ENCODE data around the gene CWF19L1. TPM values are rescaled to one million over a fixed set of nuclear protein-coding genes. Genes with fewer than 3 reads are reported as not detected.

CWF19L1 gene
- total and polyA plus RNA-seq, 5 donors from 2014 or later, result 30.7 to 51.8 (median 35.3) TPM

- Histone ChIP-seq H3K9me3 (ENCODE audit: control insufficient read depth in 2 of 2, low read length in 2 of 2) (no peaks in the 10 kb centered on the region), H3K27me3 (ENCODE audit: control insufficient read depth, insufficient read depth, low read length) (no peaks in the 10 kb centered on the region), H3K27ac (ENCODE audit: insufficient read depth, low read length, poor library complexity, severe bottlenecking) (peak overlapping the region; percentile 85), H3K4me1 (ENCODE audit: control insufficient read depth, insufficient read depth, low read length, poor library complexity, severe bottlenecking) (peaks cover 26% of the 10 kb centered on the region), H3K4me3 (ENCODE audit: low read depth, low read length) (peak overlapping the region; percentile 93), H3K36me3 (ENCODE audit: control insufficient read depth, insufficient read depth, low read length) (peaks cover 23% of the 10 kb centered on the region)
- DNase-seq, result no peak
- Mint-ChIP-seq H3K27ac (peak overlapping the region; percentile 90 to 98 (median 97)), H3K4me1 (peaks cover 30 to 67% (median 55%) of the 10 kb centered on the region in 4 donors), H3K27me3 (no peaks in the 10 kb centered on the region), H3K36me3 (peaks cover 25% of the 10 kb centered on the region), H3K4me3 (peak overlapping the region; percentile 97 to 99 (median 98)), H3K9me3 (no peaks in the 10 kb centered on the region)
- peak; percentile 73 to 75 for ATAC-seq (ENCODE audit: low read depth in 2 of 2)
Measured at GRCh38 chr10:100186253-100187212, 80.9 kb downstream of the CWF19L1 start.

GRCh38 chr10:100185364-100186252, 81.8 kb downstream of the CWF19L1 start, which contains the start of gene ERLIN1:
Gene ERLIN1, minus strand, starts transcription at chr10:100186029. Its CDS starts 403 bp downstream, at chr10:100185626.
- peaks cover 13% of the 10 kb centered on the region for H3K36me3 ChIP-seq (ENCODE audit: control insufficient read depth, insufficient read depth, low read length)
- Mint-ChIP-seq H3K27ac (peak within 1 kb of the TSS; percentile 90 to 98 (median 97)), H3K27me3 (no peaks in the 10 kb centered on the region), H3K4me1 (peaks cover 35 to 63% (median 49%) of the 10 kb centered on the region in 4 donors), H3K4me3 (peak within 1 kb of the TSS; percentile 97 to 99 (median 98)), H3K36me3 (peaks cover 16% of the 10 kb centered on the region), H3K9me3 (no peaks in the 10 kb centered on the region)
- peak; percentile 88 to 94 (median 90) for DNase-seq
- no peaks in the 10 kb centered on the region for H3K9me3 ChIP-seq (ENCODE audit: control insufficient read depth in 2 of 2, low read length in 2 of 2)
- peak; percentile 92 to 93 for ATAC-seq (ENCODE audit: low read depth in 2 of 2)
- H3K4me1 ChIP-seq (ENCODE audit: control insufficient read depth, insufficient read depth, low read length, poor library complexity, severe bottlenecking), result peaks cover 26% of the 10 kb centered on the region
- peak within 1 kb of the TSS; percentile 93 for H3K4me3 ChIP-seq (ENCODE audit: low read depth, low read length)
- H3K27ac ChIP-seq (ENCODE audit: insufficient read depth, low read length, poor library complexity, severe bottlenecking), result peak within 1 kb of the TSS; percentile 85
- no peaks in the 10 kb centered on the region for H3K27me3 ChIP-seq (ENCODE audit: control insufficient read depth, insufficient read depth, low read length)

- H3K9me3 ChIP-seq (ENCODE audit: control insufficient read depth in 2 of 2, low read length in 2 of 2), result no peaks in the 10 kb centered on the region
- H3K4me3 ChIP-seq (ENCODE audit: low read depth, low read length), result peak overlapping the region; percentile 83
- Mint-ChIP-seq H3K27me3 (no peaks in the 10 kb centered on the region), H3K4me3 (peak overlapping the region; percentile 97 to 99 (median 98)), H3K27ac (peak overlapping the region; percentile 76 to 97 (median 90)), H3K9me3 (no peaks in the 10 kb centered on the region), H3K36me3 (peaks cover 21% of the 10 kb centered on the region), H3K4me1 (peaks cover 42 to 71% (median 56%) of the 10 kb centered on the region in 4 donors)
- ATAC-seq (ENCODE audit: low read depth in 2 of 2) (no peak), DNase-seq (peak in 1 of 3 donors; percentile 41)
- H3K36me3 ChIP-seq (ENCODE audit: control insufficient read depth, insufficient read depth, low read length), result peaks cover 6% of the 10 kb centered on the region
- peak overlapping the region; percentile 85 for H3K27ac ChIP-seq (ENCODE audit: insufficient read depth, low read length, poor library complexity, severe bottlenecking)
- H3K4me1 ChIP-seq (ENCODE audit: control insufficient read depth, insufficient read depth, low read length, poor library complexity, severe bottlenecking), result peaks cover 26% of the 10 kb centered on the region
- no peaks in the 10 kb centered on the region for H3K27me3 ChIP-seq (ENCODE audit: control insufficient read depth, insufficient read depth, low read length)
Measured at GRCh38 chr10:100184840-100185239, 82.6 kb downstream of the CWF19L1 start.

GRCh38 chr10:100184426-100184825, 83.0 kb downstream of the CWF19L1 start:
- Histone ChIP-seq H3K27ac (ENCODE audit: insufficient read depth, low read length, poor library complexity, severe bottlenecking) (peak overlapping the region; percentile 85), H3K4me3 (ENCODE audit: low read depth, low read length) (peak overlapping the region; percentile 83), H3K27me3 (ENCODE audit: control insufficient read depth, insufficient read depth, low read length) (no peaks in the 10 kb centered on the region), H3K4me1 (ENCODE audit: control insufficient read depth, insufficient read depth, low read length, poor library complexity, severe bottlenecking) (peaks cover 26% of the 10 kb centered on the region), H3K9me3 (ENCODE audit: control insufficient read depth in 2 of 2, low read length in 2 of 2) (no peaks in the 10 kb centered on the region), H3K36me3 (ENCODE audit: control insufficient read depth, insufficient read depth, low read length) (peaks cover 2% of the 10 kb centered on the region)
- DNase-seq, result no peak
- no peak for ATAC-seq (ENCODE audit: low read depth in 2 of 2)
- no peaks in the 10 kb centered on the region for H3K27me3 Mint-ChIP-seq
- H3K36me3 Mint-ChIP-seq, result peaks cover 21% of the 10 kb centered on the region
- H3K27ac Mint-ChIP-seq, result peak overlapping the region in 2 of 3 donors; percentile 90 to 97
- H3K9me3 Mint-ChIP-seq, result no peaks in the 10 kb centered on the region
- H3K4me3 Mint-ChIP-seq, result peak overlapping the region; percentile 97 to 99 (median 98)
- peaks cover 42 to 70% (median 55%) of the 10 kb centered on the region in 4 donors for H3K4me1 Mint-ChIP-seq

GRCh38 chr10:100183481-100183880, 84.0 kb downstream of the CWF19L1 start:
- H3K9me3 Mint-ChIP-seq, result no peaks in the 10 kb centered on the region
- no peaks in the 10 kb centered on the region for H3K9me3 ChIP-seq (ENCODE audit: control insufficient read depth in 2 of 2, low read length in 2 of 2)
- H3K36me3 ChIP-seq (ENCODE audit: control insufficient read depth, insufficient read depth, low read length), result no peaks in the 10 kb centered on the region
- peak overlapping the region in 2 of 4 donors; percentile 38 to 97 for H3K4me3 Mint-ChIP-seq
- peaks cover 26% of the 10 kb centered on the region for H3K36me3 Mint-ChIP-seq
- DNase-seq (no peak), ATAC-seq (ENCODE audit: low read depth in 2 of 2) (no peak)
- no peaks in the 10 kb centered on the region for H3K27me3 ChIP-seq (ENCODE audit: control insufficient read depth, insufficient read depth, low read length)
- no peaks in the 10 kb centered on the region for H3K27me3 Mint-ChIP-seq
- H3K4me3 ChIP-seq (ENCODE audit: low read depth, low read length), result no peak overlapping the region
- H3K4me1 Mint-ChIP-seq, result peaks cover 38 to 64% (median 52%) of the 10 kb centered on the region in 4 donors
- no peak overlapping the region for H3K27ac ChIP-seq (ENCODE audit: insufficient read depth, low read length, poor library complexity, severe bottlenecking)
- peak overlapping the region in 1 of 3 donors; percentile 13 for H3K27ac Mint-ChIP-seq
- H3K4me1 ChIP-seq (ENCODE audit: control insufficient read depth, insufficient read depth, low read length, poor library complexity, severe bottlenecking), result peaks cover 26% of the 10 kb centered on the region

- Mint-ChIP-seq H3K4me1 (peaks cover 38 to 62% (median 52%) of the 10 kb centered on the region in 4 donors), H3K27me3 (no peaks in the 10 kb centered on the region), H3K9me3 (no peaks in the 10 kb centered on the region), H3K36me3 (peaks cover 30% of the 10 kb centered on the region), H3K27ac (no peak overlapping the region), H3K4me3 (peak overlapping the region in 2 of 4 donors; percentile 43 to 87)
- DNase-seq, result no peak
- Histone ChIP-seq H3K9me3 (ENCODE audit: control insufficient read depth in 2 of 2, low read length in 2 of 2) (no peaks in the 10 kb centered on the region), H3K4me3 (ENCODE audit: low read depth, low read length) (no peak overlapping the region), H3K27ac (ENCODE audit: insufficient read depth, low read length, poor library complexity, severe bottlenecking) (no peak overlapping the region), H3K27me3 (ENCODE audit: control insufficient read depth, insufficient read depth, low read length) (no peaks in the 10 kb centered on the region), H3K4me1 (ENCODE audit: control insufficient read depth, insufficient read depth, low read length, poor library complexity, severe bottlenecking) (peaks cover 25% of the 10 kb centered on the region), H3K36me3 (ENCODE audit: control insufficient read depth, insufficient read depth, low read length) (peaks cover 5% of the 10 kb centered on the region)
- no peak for ATAC-seq (ENCODE audit: low read depth in 2 of 2)
Measured at GRCh38 chr10:100182908-100183307, 84.5 kb downstream of the CWF19L1 start.
